ENCODE measurements around the gene LAMA2. TPM values are rescaled to one million over a fixed set of nuclear protein-coding genes. Genes with fewer than 3 reads are reported as not detected.

LAMA2 gene
- total and polyA plus RNA-seq, 4 experiments from 2014 or later, result 0.20 to 0.87 (median 0.43) TPM

DNA sequence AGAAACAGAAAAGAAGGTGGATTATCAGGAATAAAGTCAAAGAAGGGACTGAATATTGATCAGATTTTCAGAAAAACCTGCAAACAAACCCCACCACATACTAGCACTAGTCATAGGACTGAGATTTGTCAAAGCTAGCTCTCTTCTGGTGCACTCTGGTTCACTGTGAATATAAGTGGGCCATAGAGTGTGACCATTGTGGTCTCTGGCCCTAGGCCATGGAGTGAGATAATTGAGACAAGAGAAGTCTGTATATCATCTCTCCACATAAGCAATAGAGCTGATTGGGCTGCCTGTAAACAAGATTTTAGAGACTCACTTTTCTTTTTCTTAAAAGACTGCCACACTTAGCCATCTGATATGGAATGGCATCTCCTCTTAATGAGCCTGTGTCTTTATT, 247.2 kb downstream of the LAMA2 start:
- Mint-ChIP-seq H3K27me3 (peaks cover 0 to 7% of the 10 kb centered on the region in 2 donors), H3K9me3 (no peaks in the 10 kb centered on the region), H3K36me3 (no peaks in the 10 kb centered on the region), H3K4me1 (no peaks in the 10 kb centered on the region), H3K4me3 (no peak overlapping the region), H3K27ac (no peak overlapping the region)
- DNase-seq, result no peak
- intact Hi-C loops (cut with micrococcal nuclease), result no loop called here
- CTCF ChIA-PET (ENCODE audit: partially characterized antibody), result interaction anchor here (1.1 kb wide), 1 partner anchor 325 kb away, joined by 3 read pairs; no protein-coding TSS in a partner anchor
- H3K27me3 ChIP-seq (ENCODE audit: insufficient read depth, low read length), result no peaks in the 10 kb centered on the region
- no peak overlapping the region for H3K27ac ChIP-seq (ENCODE audit: low read depth, low read length)
- POLR2A ChIA-PET (ENCODE audit: partially characterized antibody), result no interaction called here
- no peak overlapping the region for H3K4me3 ChIP-seq (ENCODE audit: low read length in 2 of 2)
- H3K9me3 ChIP-seq (ENCODE audit: control insufficient read depth in 1 of 2, low read length in 2 of 2), result no peaks in the 10 kb centered on the region
- H3K4me1 ChIP-seq (ENCODE audit: insufficient read depth, low read length), result no peaks in the 10 kb centered on the region
- H3K36me3 ChIP-seq (ENCODE audit: insufficient read depth, low read length), result no peaks in the 10 kb centered on the region

DNA sequence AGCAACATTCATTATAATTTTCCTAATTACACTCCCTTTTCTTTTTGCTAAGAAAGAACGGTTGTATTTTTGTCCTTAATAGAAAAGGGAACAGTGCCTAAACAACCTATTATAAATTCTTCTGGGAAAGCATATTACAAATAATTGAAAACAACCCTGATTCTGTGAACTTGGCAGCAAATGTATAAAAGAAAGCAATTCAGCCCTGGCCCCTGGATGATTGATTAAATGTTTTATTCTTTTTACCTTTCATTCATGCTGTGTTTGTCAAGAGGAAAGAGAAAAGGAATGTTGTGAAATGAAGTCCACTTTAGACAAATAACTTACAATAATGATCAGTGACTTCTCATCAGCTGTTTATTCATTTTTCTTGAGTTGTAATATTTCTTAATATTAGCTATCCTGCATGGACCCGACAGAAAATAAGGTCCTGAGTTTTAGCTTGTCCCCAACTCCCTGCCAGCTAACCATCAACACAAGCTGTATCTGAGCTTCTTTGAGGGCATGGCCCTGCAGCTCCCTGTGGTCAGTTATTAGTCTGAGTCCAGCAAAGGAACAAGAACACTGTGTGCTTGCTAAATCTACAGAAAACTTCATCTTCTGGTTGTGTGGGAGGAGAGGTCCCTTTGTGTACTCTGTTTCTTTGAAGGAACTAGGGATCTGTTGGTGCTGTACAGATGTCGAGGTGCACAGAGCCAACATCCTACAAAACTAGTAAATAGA, 248.2 kb downstream of the LAMA2 start:
- intact Hi-C loops (cut with micrococcal nuclease), result no loop called here
- H3K4me1 Mint-ChIP-seq, result no peaks in the 10 kb centered on the region
- POLR2A ChIA-PET (ENCODE audit: partially characterized antibody), result no interaction called here

GRCh38 chr6:129133770-129134192, 250.8 kb downstream of the LAMA2 start:
- Histone ChIP-seq H3K4me3 (ENCODE audit: low read length in 2 of 2) (no peak overlapping the region), H3K27ac (ENCODE audit: low read depth, low read length) (no peak overlapping the region), H3K27me3 (ENCODE audit: insufficient read depth, low read length) (no peaks in the 10 kb centered on the region), H3K4me1 (ENCODE audit: insufficient read depth, low read length) (no peaks in the 10 kb centered on the region), H3K9me3 (ENCODE audit: control insufficient read depth in 1 of 2, low read length in 2 of 2) (no peaks in the 10 kb centered on the region), H3K36me3 (ENCODE audit: insufficient read depth, low read length) (no peaks in the 10 kb centered on the region)
- no peak for DNase-seq
- intact Hi-C loops (cut with micrococcal nuclease), result no loop called here
- Mint-ChIP-seq H3K9me3 (no peaks in the 10 kb centered on the region), H3K4me3 (no peak overlapping the region), H3K27me3 (peaks cover 0 to 8% of the 10 kb centered on the region in 2 donors), H3K4me1 (no peaks in the 10 kb centered on the region), H3K27ac (no peak overlapping the region), H3K36me3 (no peaks in the 10 kb centered on the region)
- CTCF ChIA-PET (ENCODE audit: partially characterized antibody), result interaction anchor here (1.4 kb wide), 1 partner anchor 238 kb away, joined by 3 read pairs; no protein-coding TSS in a partner anchor
- POLR2A ChIA-PET (ENCODE audit: partially characterized antibody), result no interaction called here

More for the DNA sequence above, 248.2 kb downstream of the LAMA2 start:
- Histone ChIP-seq H3K27ac (ENCODE audit: low read depth, low read length) (no peak overlapping the region), H3K36me3 (ENCODE audit: insufficient read depth, low read length) (no peaks in the 10 kb centered on the region), H3K9me3 (ENCODE audit: control insufficient read depth in 1 of 2, low read length in 2 of 2) (no peaks in the 10 kb centered on the region), H3K4me3 (ENCODE audit: low read length in 2 of 2) (no peak overlapping the region), H3K27me3 (ENCODE audit: insufficient read depth, low read length) (no peaks in the 10 kb centered on the region), H3K4me1 (ENCODE audit: insufficient read depth, low read length) (no peaks in the 10 kb centered on the region)
- H3K36me3 Mint-ChIP-seq, result no peaks in the 10 kb centered on the region
- H3K4me3 Mint-ChIP-seq, result no peak overlapping the region
- CTCF ChIA-PET (ENCODE audit: partially characterized antibody), result no interaction called here
- DNase-seq, result no peak
- H3K27me3 Mint-ChIP-seq, result peaks cover 0 to 8% of the 10 kb centered on the region in 2 donors
- H3K27ac Mint-ChIP-seq, result no peak overlapping the region
- H3K9me3 Mint-ChIP-seq, result no peaks in the 10 kb centered on the region

GRCh38 chr6:129134535-129134934, 251.6 kb downstream of the LAMA2 start:
- H3K36me3 ChIP-seq (ENCODE audit: insufficient read depth, low read length), result no peaks in the 10 kb centered on the region
- H3K4me3 ChIP-seq (ENCODE audit: low read length in 2 of 2), result no peak overlapping the region
- H3K4me1 ChIP-seq (ENCODE audit: insufficient read depth, low read length), result no peaks in the 10 kb centered on the region
- Mint-ChIP-seq H3K4me3 (no peak overlapping the region), H3K27ac (no peak overlapping the region), H3K9me3 (no peaks in the 10 kb centered on the region), H3K27me3 (peaks cover 0 to 8% of the 10 kb centered on the region in 2 donors), H3K4me1 (no peaks in the 10 kb centered on the region), H3K36me3 (no peaks in the 10 kb centered on the region)
- CTCF ChIA-PET (ENCODE audit: partially characterized antibody), result interaction anchor here (1.4 kb wide), 1 partner anchor 237 kb away, joined by 3 read pairs; no protein-coding TSS in a partner anchor
- H3K27me3 ChIP-seq (ENCODE audit: insufficient read depth, low read length), result no peaks in the 10 kb centered on the region
- no peaks in the 10 kb centered on the region for H3K9me3 ChIP-seq (ENCODE audit: control insufficient read depth in 1 of 2, low read length in 2 of 2)
- POLR2A ChIA-PET (ENCODE audit: partially characterized antibody), result no interaction called here
- intact Hi-C loops (cut with micrococcal nuclease), result no loop called here
- no peak for DNase-seq
- no peak overlapping the region for H3K27ac ChIP-seq (ENCODE audit: low read depth, low read length)

GRCh38 chr6:129135451-129135850, 252.5 kb downstream of the LAMA2 start:
- Histone ChIP-seq H3K27me3 (ENCODE audit: insufficient read depth, low read length) (no peaks in the 10 kb centered on the region), H3K4me3 (ENCODE audit: low read length in 2 of 2) (no peak overlapping the region), H3K4me1 (ENCODE audit: insufficient read depth, low read length) (no peaks in the 10 kb centered on the region), H3K9me3 (ENCODE audit: control insufficient read depth in 1 of 2, low read length in 2 of 2) (no peaks in the 10 kb centered on the region), H3K36me3 (ENCODE audit: insufficient read depth, low read length) (no peaks in the 10 kb centered on the region), H3K27ac (ENCODE audit: low read depth, low read length) (no peak overlapping the region)
- H3K36me3 Mint-ChIP-seq, result no peaks in the 10 kb centered on the region
- no peaks in the 10 kb centered on the region for H3K4me1 Mint-ChIP-seq
- no peak for DNase-seq
- ChIA-PET CTCF (ENCODE audit: partially characterized antibody) (no interaction called here), POLR2A (ENCODE audit: partially characterized antibody) (no interaction called here)
- peaks cover 0 to 8% of the 10 kb centered on the region in 2 donors for H3K27me3 Mint-ChIP-seq
- no peaks in the 10 kb centered on the region for H3K9me3 Mint-ChIP-seq
- H3K4me3 Mint-ChIP-seq, result no peak overlapping the region
- intact Hi-C loops (cut with micrococcal nuclease), result no loop called here
- no peak overlapping the region for H3K27ac Mint-ChIP-seq

DNA sequence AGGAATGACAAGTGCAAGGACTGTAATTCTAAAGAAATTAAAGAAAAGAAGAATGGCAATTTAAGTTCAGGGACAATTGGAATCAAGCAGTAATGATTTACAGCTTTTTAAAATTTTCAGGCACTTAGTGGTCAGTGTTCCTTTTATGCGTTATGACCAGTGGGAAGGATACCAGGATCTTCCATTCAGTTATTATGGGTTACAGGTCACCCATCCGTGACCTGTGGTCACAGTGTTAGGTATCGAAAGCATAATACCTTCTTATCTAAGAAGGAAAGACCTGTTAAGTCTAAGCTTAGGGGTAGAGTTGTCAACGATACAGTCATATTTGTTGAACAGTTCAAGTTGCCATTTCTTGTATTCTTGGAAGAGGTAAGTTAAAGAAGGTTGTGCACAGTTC, 253.8 kb downstream of the LAMA2 start:
- Histone ChIP-seq H3K4me1 (ENCODE audit: insufficient read depth, low read length) (no peaks in the 10 kb centered on the region), H3K9me3 (ENCODE audit: control insufficient read depth in 1 of 2, low read length in 2 of 2) (no peaks in the 10 kb centered on the region), H3K27me3 (ENCODE audit: insufficient read depth, low read length) (no peaks in the 10 kb centered on the region), H3K27ac (ENCODE audit: low read depth, low read length) (no peak overlapping the region), H3K4me3 (ENCODE audit: low read length in 2 of 2) (no peak overlapping the region), H3K36me3 (ENCODE audit: insufficient read depth, low read length) (no peaks in the 10 kb centered on the region)
- ChIA-PET CTCF (ENCODE audit: partially characterized antibody) (interaction anchor here (0.8 kb wide), 1 partner anchor 29 kb away, joined by 3 read pairs; no protein-coding TSS in a partner anchor), POLR2A (ENCODE audit: partially characterized antibody) (no interaction called here)
- Mint-ChIP-seq H3K36me3 (no peaks in the 10 kb centered on the region), H3K27ac (no peak overlapping the region), H3K4me3 (no peak overlapping the region), H3K9me3 (no peaks in the 10 kb centered on the region), H3K4me1 (no peaks in the 10 kb centered on the region), H3K27me3 (peaks cover 0 to 7% of the 10 kb centered on the region in 2 donors)
- DNase-seq, result no peak
- intact Hi-C loops (cut with micrococcal nuclease), result no loop called here

DNA sequence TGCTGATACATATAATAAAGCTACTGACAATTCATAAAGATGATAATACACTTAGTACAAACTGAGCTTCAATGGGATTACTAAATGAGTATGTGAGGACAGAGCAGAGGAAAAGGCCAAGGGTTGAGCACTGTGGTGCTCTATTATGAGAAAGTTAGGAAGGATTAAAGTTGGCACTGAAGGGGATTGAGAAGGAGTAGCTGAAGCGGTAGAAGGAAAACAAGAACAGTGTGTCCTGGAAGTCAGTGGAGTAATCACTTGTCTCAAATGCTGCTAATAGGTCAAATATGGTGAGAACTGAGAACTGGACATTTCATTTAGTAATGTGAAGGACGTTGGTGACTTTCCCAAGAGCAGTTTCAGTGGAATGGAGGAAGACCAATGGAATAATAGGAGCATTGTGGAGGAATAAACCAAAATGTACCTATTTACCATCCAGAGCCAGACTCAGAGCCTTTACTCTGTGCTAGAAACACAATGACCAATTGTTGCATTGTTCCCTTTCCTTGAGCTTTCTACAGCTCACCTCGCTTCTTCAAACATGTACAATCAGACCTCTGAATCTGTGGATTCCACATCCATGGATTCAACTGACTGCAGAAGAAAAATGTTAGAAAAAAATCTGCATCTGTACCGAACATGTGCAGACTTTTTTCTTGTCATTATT, 255.9 kb downstream of the LAMA2 start:
- DNase-seq, result no peak
- H3K27me3 Mint-ChIP-seq, result peaks cover 0 to 4% of the 10 kb centered on the region in 2 donors
- no peaks in the 10 kb centered on the region for H3K36me3 Mint-ChIP-seq
- no peaks in the 10 kb centered on the region for H3K4me1 Mint-ChIP-seq
- no peaks in the 10 kb centered on the region for H3K27me3 ChIP-seq (ENCODE audit: insufficient read depth, low read length)
- no peaks in the 10 kb centered on the region for H3K4me1 ChIP-seq (ENCODE audit: insufficient read depth, low read length)
- ChIA-PET CTCF (ENCODE audit: partially characterized antibody) (no interaction called here), POLR2A (ENCODE audit: partially characterized antibody) (no interaction called here)
- H3K27ac ChIP-seq (ENCODE audit: low read depth, low read length), result no peak overlapping the region
- no peak overlapping the region for H3K27ac Mint-ChIP-seq
- no peaks in the 10 kb centered on the region for H3K9me3 ChIP-seq (ENCODE audit: control insufficient read depth in 1 of 2, low read length in 2 of 2)
- H3K9me3 Mint-ChIP-seq, result no peaks in the 10 kb centered on the region
- no peaks in the 10 kb centered on the region for H3K36me3 ChIP-seq (ENCODE audit: insufficient read depth, low read length)
- H3K4me3 Mint-ChIP-seq, result no peak overlapping the region
- intact Hi-C loops (cut with micrococcal nuclease), result no loop called here
- no peak overlapping the region for H3K4me3 ChIP-seq (ENCODE audit: low read length in 2 of 2)

Measured in CD4-positive, alpha-beta memory T cell (primary cell).